Loucy (cell line): ENCODE results near the gene ACVR2A.

Experiments
- H2AFZ ChIP-seq: fragments of 200-600 bp; sonication (generic); 2 replicates; pipeline ENCODE4 v1.6.0; 2016; ENCODE audit warnings: antibody characterized with exemption, mild to moderate bottlenecking, low read length, moderate library complexity
- H3F3A ChIP-seq: fragments of 200-600 bp; 2 replicates; pipeline ENCODE4 v1.6.0; 2016; ENCODE audit warnings: antibody characterized with exemption, low read depth, mild to moderate bottlenecking
- H3K27me3 ChIP-seq: fragments of 200-600 bp; sonication (generic); 2 replicates; pipeline ENCODE4 v1.6.1; 2014; ENCODE audit warnings: low read length, mild to moderate bottlenecking; ENCODE audit not compliant: insufficient read depth, poor library complexity, severe bottlenecking
- H3K36me3 ChIP-seq: fragments of 200-600 bp; sonication (generic); 2 replicates; pipeline ENCODE4 v1.6.1; 2016; ENCODE audit warnings: low read length; ENCODE audit not compliant: insufficient read depth
- H3K4me1 ChIP-seq: fragments of 200-600 bp; sonication (generic); 2 replicates; pipeline ENCODE4 v1.5.1; 2014; ENCODE audit warnings: low read length, mild to moderate bottlenecking; ENCODE audit not compliant: insufficient read depth, poor library complexity, severe bottlenecking
- H3K4me2 ChIP-seq: fragments of 200-600 bp; sonication (generic); 2 replicates; pipeline ENCODE4 v1.6.0; 2014; ENCODE audit warnings: antibody characterized with exemption, low read length, low read depth, mild to moderate bottlenecking; ENCODE audit not compliant: poor library complexity, severe bottlenecking
- H3K4me3 ChIP-seq: fragments of 200-600 bp; sonication (generic); 2 replicates; pipeline ENCODE4 v1.5.1; 2014; ENCODE audit warnings: low read length, mild to moderate bottlenecking, mixed read lengths; ENCODE audit not compliant: poor library complexity, severe bottlenecking
- H3K79me2 ChIP-seq: fragments of 200-600 bp; sonication (generic); 2 replicates; pipeline ENCODE4 v1.6.1; 2014; ENCODE audit warnings: low read length; ENCODE audit not compliant: insufficient read depth
- H3K9ac ChIP-seq: fragments of 200-600 bp; sonication (generic); 2 replicates; pipeline ENCODE4 v1.6.0; 2014; ENCODE audit warnings: mild to moderate bottlenecking, low read depth, low read length, moderate library complexity; ENCODE audit not compliant: poor library complexity, severe bottlenecking
- H3K9me2 ChIP-seq: fragments of 200-600 bp; sonication (generic); replicated peaks from 2 replicates; pipeline ENCODE4 v1.6.1; 2016; ENCODE audit warnings: low read depth, low read length, mixed read lengths
- H3K9me3 ChIP-seq: fragments of 200-600 bp; sonication (generic); 2 replicates; pipeline ENCODE4 v1.6.1; 2014; ENCODE audit warnings: mild to moderate bottlenecking, antibody characterized with exemption, low read length, low read depth; ENCODE audit not compliant: insufficient read depth
- H4K20me1 ChIP-seq: fragments of 200-600 bp; sonication (generic); 2 replicates; pipeline ENCODE4 v1.6.0; 2014; ENCODE audit warnings: antibody characterized with exemption, low read length, mild to moderate bottlenecking; ENCODE audit not compliant: insufficient read depth, poor library complexity, severe bottlenecking
- CTCF ChIP-seq: fragments of 200-600 bp; sonication (generic); conservative IDR thresholded peaks from 2 replicates; pipeline ENCODE4 v1.5.1; 2014; ENCODE audit warnings: mild to moderate bottlenecking, antibody characterized with exemption, low read length
- EZH2phosphoT487 ChIP-seq: fragments of 200-600 bp; IDR thresholded peaks from 2 replicates; pipeline ENCODE4 v1.6.1; 2018; ENCODE audit warnings: antibody characterized with exemption, mild to moderate bottlenecking, moderate library complexity, borderline replicate concordance

Gene ACVR2A

GRCh38 chr2:147968571-147968970, 123.7 kb downstream of the ACVR2A start:
- Histone ChIP-seq H3K9me2 (no peaks in the 10 kb centered on the region), H3F3A (no peaks in the 10 kb centered on the region), H3K4me1 (no peaks in the 10 kb centered on the region), H3K27me3 (no peaks in the 10 kb centered on the region), H3K4me2 (no peak overlapping the region), H3K4me3 (no peak overlapping the region), H4K20me1 (no peaks in the 10 kb centered on the region), H3K9me3 (peaks cover 9% of the 10 kb centered on the region; the same call in 1 of the 2 replicates), H3K9ac (no peak overlapping the region), H2AFZ (no peak overlapping the region), H3K79me2 (peaks cover 3% of the 10 kb centered on the region; the same call in 1 of the 2 replicates), H3K36me3 (peaks cover 35% of the 10 kb centered on the region)
- TF ChIP-seq CTCF (no peak), EZH2phosphoT487 (no peak)

- Histone ChIP-seq H3K79me2 (peaks cover 35% of the 10 kb centered on the region), H2AFZ (no peak overlapping the region), H3F3A (no peaks in the 10 kb centered on the region), H3K4me2 (no peak overlapping the region), H4K20me1 (no peaks in the 10 kb centered on the region), H3K9me2 (no peaks in the 10 kb centered on the region), H3K4me1 (no peaks in the 10 kb centered on the region), H3K36me3 (peaks cover 18% of the 10 kb centered on the region), H3K4me3 (no peak overlapping the region), H3K9ac (no peak overlapping the region), H3K9me3 (no peaks in the 10 kb centered on the region), H3K27me3 (no peaks in the 10 kb centered on the region)
- TF ChIP-seq EZH2phosphoT487: no peak
- TF ChIP-seq CTCF: no peak
These were observed 131.3 kb downstream of the ACVR2A start for GRCh38 chr2:147976102-147976501.

- Histone ChIP-seq H3K36me3 (peaks cover 10% of the 10 kb centered on the region), H2AFZ (no peak overlapping the region), H3K9me2 (no peaks in the 10 kb centered on the region), H3K27me3 (no peaks in the 10 kb centered on the region), H3K9ac (no peak overlapping the region), H3K4me1 (no peaks in the 10 kb centered on the region), H3F3A (no peaks in the 10 kb centered on the region), H3K4me3 (no peak overlapping the region), H4K20me1 (no peaks in the 10 kb centered on the region), H3K4me2 (no peak overlapping the region), H3K79me2 (peaks cover 44% of the 10 kb centered on the region), H3K9me3 (no peaks in the 10 kb centered on the region)
- no peak for TF ChIP-seq CTCF
- no peak for TF ChIP-seq EZH2phosphoT487
These were observed 132.8 kb downstream of the ACVR2A start for GRCh38 chr2:147977679-147978078.
